MM.1S (cell line): ENCODE data around the gene ETV7.
A peak's percentile ranks its signal among the peaks of the same experiment; 100 is the strongest.

ENCODE experiments used
- DNase-seq: peaks from one replicate; pipeline ENCODE4 v3.0.0-alpha.2; 2015
- H2AFZ ChIP-seq: fragments of 300-600 bp; sonication (generic); 2 replicates; pipeline ENCODE4 v1.6.0; 2016; ENCODE audit warnings: antibody characterized with exemption, low read length
- H3F3A ChIP-seq: fragments of 300-600 bp; sonication (generic); 2 replicates; pipeline ENCODE4 v1.6.1; 2016; ENCODE audit warnings: mild to moderate bottlenecking, antibody characterized with exemption, low read length, moderate library complexity, mixed read lengths; ENCODE audit not compliant: insufficient read depth
- H3K27ac ChIP-seq: fragments of 300-600 bp; sonication (generic); 2 replicates; pipeline ENCODE4 v1.5.1; 2016; ENCODE audit warnings: mild to moderate bottlenecking, low read length
- H3K27me3 ChIP-seq: fragments of 300-600 bp; sonication (generic); replicated peaks from 2 replicates; pipeline ENCODE4 v1.6.0; 2016; ENCODE audit warnings: low read length; ENCODE audit not compliant: insufficient read depth
- H3K36me3 ChIP-seq: fragments of 300-600 bp; sonication (generic); replicated peaks from 2 replicates; pipeline ENCODE4 v1.6.1; 2016; ENCODE audit warnings: mild to moderate bottlenecking, low read length, mixed read lengths; ENCODE audit not compliant: insufficient read depth
- H3K4me1 ChIP-seq: fragments of 300-600 bp; sonication (generic); 2 replicates; pipeline ENCODE4 v1.6.1; 2016; ENCODE audit warnings: low read length, mixed read lengths
- H3K4me2 ChIP-seq: fragments of 300-600 bp; sonication (generic); 2 replicates; pipeline ENCODE4 v1.6.0; 2016; ENCODE audit warnings: low read depth, low read length
- H3K4me3 ChIP-seq: fragments of 300-600 bp; sonication (generic); 2 replicates; pipeline ENCODE4 v1.5.1; 2016; ENCODE audit warnings: low read length, mixed read lengths
- H3K79me2 ChIP-seq: fragments of 300-600 bp; sonication (generic); 2 replicates; pipeline ENCODE4 v1.6.1; 2016; ENCODE audit warnings: mixed run types, low read length, mixed read lengths
- H3K9ac ChIP-seq: fragments of 300-600 bp; sonication (generic); 2 replicates; pipeline ENCODE4 v1.6.1; 2016; ENCODE audit warnings: low read length, mixed read lengths
- H3K9me2 ChIP-seq: fragments of 300-600 bp; sonication (generic); replicated peaks from 2 replicates; pipeline ENCODE4 v1.6.1; 2016; ENCODE audit warnings: mild to moderate bottlenecking, low read length, mixed read lengths; ENCODE audit not compliant: insufficient read depth
- H3K9me3 ChIP-seq: fragments of 300-600 bp; sonication (generic); replicated peaks from 2 replicates; pipeline ENCODE4 v1.6.1; 2016; ENCODE audit warnings: mild to moderate bottlenecking, low read length, mixed read lengths; ENCODE audit not compliant: insufficient read depth
- H4K20me1 ChIP-seq: fragments of 300-600 bp; sonication (generic); 2 replicates; pipeline ENCODE4 v1.6.1; 2016; ENCODE audit warnings: mild to moderate bottlenecking, low read length, moderate library complexity, mixed read lengths; ENCODE audit not compliant: insufficient read depth
- CTCF ChIP-seq: fragments of 300-600 bp; sonication (generic); IDR thresholded peaks from 2 replicates; pipeline ENCODE4 v1.5.1; 2016; ENCODE audit warnings: antibody characterized with exemption, low read length, mixed read lengths
- EZH2 ChIP-seq: fragments of 300-600 bp; sonication (generic); optimal IDR thresholded peaks from 2 replicates; pipeline ENCODE3; 2017; ENCODE audit warnings: low read depth, mild to moderate bottlenecking, antibody characterized with exemption, low read length, mixed read lengths
- EZH2phosphoT487 ChIP-seq: fragments of 300-600 bp; sonication (generic); IDR thresholded peaks from 2 replicates; pipeline ENCODE4 v1.6.1; 2018; ENCODE audit warnings: antibody characterized with exemption, low read length

ETV7 gene

GRCh38 chr6:36319436-36319762, 68.1 kb downstream of the ETV7 start:
- no peaks in the 10 kb centered on the region for H3K27me3 ChIP-seq
- DNase-seq, result peak; percentile 50
- TF ChIP-seq EZH2phosphoT487 (no peak), CTCF (peak; percentile 15; the same call in 1 of the 2 replicates), EZH2 (no peak)
- no peaks in the 10 kb centered on the region for H3K9me2 ChIP-seq
- H2AFZ ChIP-seq, result peak overlapping the region; percentile 56
- H3K4me3 ChIP-seq, result no peak overlapping the region
- no peaks in the 10 kb centered on the region for H4K20me1 ChIP-seq
- no peaks in the 10 kb centered on the region for H3K36me3 ChIP-seq
- H3K27ac ChIP-seq, result no peak overlapping the region
- H3K9me3 ChIP-seq, result no peaks in the 10 kb centered on the region
- H3K9ac ChIP-seq, result no peak overlapping the region
- no peaks in the 10 kb centered on the region for H3K79me2 ChIP-seq
- H3K4me2 ChIP-seq, result peak overlapping the region; percentile 60
- no peaks in the 10 kb centered on the region for H3F3A ChIP-seq
- peaks cover 5% of the 10 kb centered on the region for H3K4me1 ChIP-seq

DNA sequence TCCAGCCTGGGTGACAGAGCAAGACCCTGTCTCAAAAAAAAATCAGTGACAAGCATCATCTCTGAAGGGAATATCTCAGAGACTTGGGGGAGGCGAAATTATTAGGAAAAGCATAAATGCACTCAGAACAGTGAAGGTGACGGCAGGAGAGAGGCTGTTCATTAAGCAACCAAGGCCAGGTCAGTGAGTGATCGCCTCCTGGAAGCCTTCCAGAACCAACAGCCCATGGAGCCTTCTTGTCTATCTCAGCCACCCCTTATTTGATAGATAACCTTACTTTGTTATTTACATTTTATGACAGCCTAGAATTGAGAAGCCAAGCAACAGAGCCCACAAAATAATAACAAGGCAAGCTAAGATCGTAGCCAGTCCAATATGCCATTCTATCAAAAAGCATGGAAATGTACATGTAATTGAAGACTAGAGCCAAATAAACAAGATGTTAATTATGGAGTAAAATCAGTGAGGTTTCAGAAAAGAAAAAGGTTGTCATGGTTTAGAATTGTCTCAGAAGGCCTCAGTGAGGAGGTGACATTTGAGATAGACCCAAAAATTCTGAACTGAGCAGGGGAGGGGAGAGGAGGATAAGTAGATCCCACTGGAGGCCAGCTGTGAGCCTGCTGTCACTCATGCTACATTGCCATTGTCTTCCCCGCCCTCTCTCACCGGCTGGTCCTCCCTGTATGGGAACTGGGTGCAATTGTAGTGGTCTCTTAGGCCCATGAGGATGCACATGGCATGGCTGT, 68.6 kb downstream of the ETV7 start:
- Histone ChIP-seq H3K9me3 (no peaks in the 10 kb centered on the region), H3K4me3 (no peak overlapping the region), H3K4me1 (peaks cover 5% of the 10 kb centered on the region), H3K36me3 (no peaks in the 10 kb centered on the region), H2AFZ (peak overlapping the region; percentile 56), H3K9ac (no peak overlapping the region), H3K27me3 (no peaks in the 10 kb centered on the region), H3K4me2 (peak overlapping the region; percentile 60), H3K79me2 (no peaks in the 10 kb centered on the region), H3K9me2 (no peaks in the 10 kb centered on the region), H3F3A (no peaks in the 10 kb centered on the region), H3K27ac (no peak overlapping the region), H4K20me1 (no peaks in the 10 kb centered on the region)
- no peak for DNase-seq
- TF ChIP-seq EZH2phosphoT487 (no peak), CTCF (no peak), EZH2 (no peak)

DNA sequence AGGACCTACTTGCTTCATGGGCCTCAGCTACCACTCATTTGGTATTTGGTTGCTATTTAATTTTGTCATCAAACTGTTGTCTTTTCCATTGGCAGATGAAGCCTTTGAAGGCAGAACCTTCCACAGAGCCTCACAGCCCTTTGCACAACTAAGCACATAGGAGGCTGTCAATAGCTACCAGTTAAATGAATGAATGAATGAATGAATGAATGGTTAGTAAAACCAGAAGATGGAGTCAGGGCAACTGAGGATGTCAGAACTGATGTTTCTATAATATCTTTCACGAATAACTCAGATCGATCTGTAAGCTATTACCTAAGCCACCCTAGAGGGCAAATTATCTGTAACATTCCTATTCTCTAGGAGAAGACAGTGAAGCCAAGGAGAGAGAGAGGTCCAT, 69.8 kb downstream of the ETV7 start:
- Histone ChIP-seq H3K4me2 (no peak overlapping the region), H3K79me2 (no peaks in the 10 kb centered on the region), H3K27ac (no peak overlapping the region), H3K36me3 (no peaks in the 10 kb centered on the region), H3K4me3 (no peak overlapping the region), H3K9me2 (no peaks in the 10 kb centered on the region), H3K9ac (no peak overlapping the region), H2AFZ (no peak overlapping the region), H3K27me3 (no peaks in the 10 kb centered on the region), H4K20me1 (no peaks in the 10 kb centered on the region), H3K4me1 (peaks cover 5% of the 10 kb centered on the region), H3F3A (no peaks in the 10 kb centered on the region), H3K9me3 (no peaks in the 10 kb centered on the region)
- no peak for DNase-seq
- TF ChIP-seq EZH2 (no peak), EZH2phosphoT487 (no peak), CTCF (no peak)
